NOMO-1 treated with dmso at 0.1 percent for 144 hours (cell line): Measurements from ENCODE around the gene CABLES2.
"Not testable (repeated sequence)": the region's sequence is repeated elsewhere in the genome, so short reads cannot be mapped to it uniquely, and the experiment has no call there.

Source experiments
- DNase-seq: peaks from one replicate; lab custom pipeline; 2025; ENCODE audit not compliant: unreplicated experiment; lab: John Stamatoyannopoulos, UW

The CABLES2 gene

DNA sequence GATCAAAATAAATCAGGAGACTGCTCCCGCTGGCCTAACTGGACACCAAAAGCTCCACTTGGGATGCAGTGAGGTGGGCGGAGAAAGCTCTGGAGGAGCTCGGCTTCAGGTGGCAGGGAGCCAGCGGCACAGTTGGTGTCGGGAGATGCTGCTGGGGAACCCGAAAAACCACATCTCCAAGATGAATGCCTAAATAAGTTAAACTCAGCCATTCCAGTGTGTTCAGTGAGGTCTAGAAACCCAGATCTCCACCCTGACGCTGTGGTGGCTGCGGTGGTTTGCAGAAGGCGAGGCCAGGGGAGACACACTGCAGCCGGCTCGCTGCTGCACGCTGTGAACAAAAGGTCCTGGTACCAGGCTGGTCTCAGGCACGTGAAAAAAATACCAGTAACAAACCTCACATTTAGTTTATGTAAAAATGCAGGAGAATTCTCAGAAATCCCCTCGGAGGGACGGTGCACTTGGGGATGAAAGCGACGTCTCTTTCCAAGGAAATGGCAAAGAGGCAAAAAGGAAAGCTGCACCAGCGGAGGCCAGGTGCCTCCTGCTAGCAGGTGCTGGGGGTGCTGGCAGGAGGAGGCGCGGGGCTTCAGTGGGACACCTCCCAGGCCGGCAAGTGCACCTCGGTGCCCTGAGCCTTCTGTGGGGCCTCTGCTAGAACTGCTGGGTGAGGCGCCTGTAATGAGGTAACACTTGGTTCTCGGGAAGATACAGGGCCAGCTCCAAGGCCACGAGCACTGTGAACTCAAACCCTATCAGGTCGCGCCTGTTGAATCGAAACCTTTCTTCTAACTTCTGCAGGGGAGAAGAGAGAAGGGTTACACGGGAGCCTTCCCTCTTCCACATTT, 16.5 kb downstream of the CABLES2 start:
- DNase-seq: no peak

DNA sequence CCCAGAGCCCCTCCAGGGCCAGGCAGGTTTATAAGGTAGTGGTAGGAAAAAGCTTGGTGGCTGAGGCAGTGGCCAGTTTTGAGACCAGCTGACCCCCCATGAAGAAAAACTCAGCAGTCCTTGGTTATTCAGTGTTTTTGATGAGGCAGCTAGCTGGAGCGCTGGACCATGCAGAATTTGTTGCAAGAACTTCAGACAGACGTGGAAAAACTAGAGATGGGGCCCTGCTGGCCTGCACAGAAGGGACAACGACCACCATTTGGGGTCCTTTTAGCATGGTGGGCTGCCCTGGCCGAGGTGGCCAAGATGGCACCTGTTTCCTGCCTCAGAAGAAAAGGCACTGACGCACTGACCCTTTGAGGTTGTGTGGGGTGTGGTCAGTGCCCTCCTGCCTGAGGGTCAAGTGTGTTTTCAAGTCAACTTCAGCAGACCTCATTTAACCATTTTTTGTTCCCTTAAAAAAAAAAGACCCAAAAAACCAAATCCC, 17.4 kb downstream of the CABLES2 start:
- no peak for DNase-seq

DNA sequence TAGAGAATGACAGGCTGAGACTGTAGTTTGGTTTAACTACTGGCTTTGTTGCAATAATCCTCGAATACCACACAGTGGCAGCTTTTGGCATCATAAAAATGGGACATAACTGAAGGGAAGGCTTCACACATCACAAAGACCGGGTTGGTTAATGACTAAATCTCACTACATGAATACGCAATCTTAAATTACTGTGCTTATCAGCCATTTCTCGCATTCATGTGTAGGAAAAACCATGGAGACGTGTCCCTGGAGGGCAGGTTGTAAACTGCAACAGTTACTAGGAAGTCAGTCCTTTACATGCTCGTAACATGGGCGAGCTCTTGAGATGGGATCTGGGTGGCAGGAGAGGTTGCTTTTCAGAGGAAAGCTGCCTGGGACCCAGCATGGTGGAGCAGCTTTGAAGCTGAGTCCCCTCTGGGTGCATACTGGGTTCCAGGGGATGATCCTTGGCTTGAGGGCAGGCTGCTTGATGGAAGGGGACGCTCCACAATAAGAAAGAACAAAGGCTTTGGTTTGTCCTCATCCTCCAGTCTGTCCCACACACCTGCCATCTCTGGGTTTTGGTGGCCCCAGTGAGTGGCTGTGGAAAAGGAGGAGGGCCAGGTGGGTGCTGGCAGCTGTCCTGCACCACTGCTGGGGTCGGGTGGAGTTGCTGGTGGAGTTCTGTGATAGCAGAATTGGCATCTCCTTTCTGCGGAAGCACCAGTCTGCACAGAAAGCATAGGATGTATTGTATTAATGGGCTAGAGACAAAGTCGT, 18.1 kb downstream of the CABLES2 start:
- DNase-seq: no peak

DNA sequence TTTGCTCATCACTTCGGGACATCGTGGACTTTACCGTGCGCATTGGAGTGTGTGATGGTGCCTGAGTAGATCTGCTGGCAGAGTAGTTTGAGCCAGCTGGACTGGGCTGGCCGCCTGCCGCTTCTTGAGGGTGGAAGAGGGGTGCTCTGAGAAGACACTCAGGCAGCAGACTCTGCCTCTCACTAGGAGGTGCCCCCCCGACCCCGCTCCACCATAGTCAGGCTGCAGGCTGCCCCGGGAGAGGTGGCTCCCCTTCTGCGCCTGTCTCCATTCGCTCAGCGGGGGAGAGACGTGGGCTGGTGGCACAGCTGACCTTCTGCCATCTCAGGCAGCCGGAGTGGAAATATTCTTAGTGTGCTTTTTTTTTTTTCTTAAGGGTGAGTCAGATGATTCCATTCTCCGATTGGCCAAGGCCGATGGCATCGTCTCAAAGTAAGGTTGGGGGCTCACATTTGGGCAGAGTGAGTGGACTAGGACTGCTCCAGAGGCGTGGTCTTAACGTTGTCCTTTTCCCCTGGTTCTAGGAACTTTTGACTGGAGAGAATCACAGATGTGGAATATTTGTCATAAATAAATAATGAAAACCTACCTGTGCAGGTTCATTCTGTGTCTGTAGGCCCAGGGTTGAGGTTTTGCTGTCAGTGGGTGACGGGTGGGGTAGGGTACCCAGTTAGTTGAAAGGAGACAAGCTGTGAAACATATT, 19.0 kb downstream of the CABLES2 start:
- DNase-seq: no peak

DNA sequence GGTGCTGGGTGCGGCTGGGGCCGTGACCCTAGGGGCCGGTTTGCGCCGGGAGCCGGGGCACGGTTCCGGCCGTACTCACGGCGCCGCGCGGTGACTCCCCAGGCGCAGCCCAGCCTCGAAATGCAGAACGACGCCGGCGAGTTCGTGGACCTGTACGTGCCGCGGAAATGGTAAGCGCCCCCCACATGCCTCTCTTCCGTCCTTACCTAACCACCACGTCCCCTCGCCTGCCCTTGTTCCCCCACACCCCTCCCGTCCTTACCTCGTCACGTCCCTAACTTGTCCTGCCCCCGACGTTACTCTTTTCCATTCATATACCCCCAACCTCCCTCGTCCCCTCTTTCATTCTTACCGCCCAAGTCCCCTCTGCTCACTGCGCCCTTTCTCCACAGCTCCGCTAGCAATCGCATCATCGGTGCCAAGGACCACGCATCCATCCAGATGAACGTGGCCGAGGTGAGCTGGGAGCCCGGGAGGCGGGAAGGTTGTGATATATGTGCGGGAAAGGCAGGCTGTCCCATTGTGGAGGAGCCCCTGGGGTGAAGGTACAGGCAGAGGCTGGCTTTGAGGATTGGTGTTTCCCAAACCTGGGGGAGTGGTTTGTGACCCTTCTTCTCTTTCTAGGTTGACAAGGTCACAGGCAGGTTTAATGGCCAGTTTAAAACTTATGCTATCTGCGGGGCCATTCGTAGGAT, 19.7 kb downstream of the CABLES2 start:
- DNase-seq: no peak

DNA sequence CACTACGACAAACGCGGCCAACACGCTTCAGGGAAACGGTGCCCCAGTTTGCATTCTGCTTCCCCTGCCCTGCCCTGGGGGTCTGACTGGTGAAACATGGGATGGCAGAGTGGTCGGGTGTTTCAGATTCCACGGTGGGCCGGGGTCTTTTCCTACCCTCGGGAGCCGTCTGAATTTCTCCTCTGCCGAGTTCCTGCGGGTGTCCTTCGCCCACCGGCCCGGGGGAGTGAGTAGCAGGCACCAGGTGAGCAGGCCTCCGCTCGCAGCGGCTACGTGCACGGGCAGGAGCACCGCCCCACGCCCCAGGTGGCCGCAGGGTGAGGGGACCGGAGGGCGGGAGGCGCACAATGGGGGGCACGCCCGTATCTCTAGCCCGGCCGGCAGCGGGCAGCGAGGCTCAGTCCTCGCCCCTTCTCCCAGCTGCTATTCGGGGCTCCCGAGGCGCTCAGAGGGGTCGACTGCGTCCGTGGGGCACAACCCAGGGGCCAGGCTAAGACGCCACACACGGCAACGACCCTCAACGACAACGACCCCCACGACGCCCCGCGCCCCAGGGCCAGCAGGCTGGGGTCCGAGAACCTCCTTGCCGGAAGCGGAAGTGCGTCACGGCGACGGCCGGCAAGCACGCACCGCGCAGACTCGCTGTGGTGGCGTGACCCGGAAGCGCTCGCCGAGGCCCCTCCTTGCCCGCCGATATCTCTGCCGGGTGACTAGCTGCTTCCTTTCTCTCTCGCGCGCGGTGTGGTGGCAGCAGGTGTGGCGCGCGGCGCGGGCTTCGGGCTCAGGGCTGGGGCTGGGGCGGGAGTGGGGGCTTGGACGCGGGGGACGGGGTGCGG, 20.5 kb downstream of the CABLES2 start, which contains the start of gene RPS21:
RPS21 (plus strand) TSS at position 721 of the 836 bp plus-strand sequence. CDS start 236 bp downstream, outside the sequence.
- DNase-seq: peak; percentile 87

DNA sequence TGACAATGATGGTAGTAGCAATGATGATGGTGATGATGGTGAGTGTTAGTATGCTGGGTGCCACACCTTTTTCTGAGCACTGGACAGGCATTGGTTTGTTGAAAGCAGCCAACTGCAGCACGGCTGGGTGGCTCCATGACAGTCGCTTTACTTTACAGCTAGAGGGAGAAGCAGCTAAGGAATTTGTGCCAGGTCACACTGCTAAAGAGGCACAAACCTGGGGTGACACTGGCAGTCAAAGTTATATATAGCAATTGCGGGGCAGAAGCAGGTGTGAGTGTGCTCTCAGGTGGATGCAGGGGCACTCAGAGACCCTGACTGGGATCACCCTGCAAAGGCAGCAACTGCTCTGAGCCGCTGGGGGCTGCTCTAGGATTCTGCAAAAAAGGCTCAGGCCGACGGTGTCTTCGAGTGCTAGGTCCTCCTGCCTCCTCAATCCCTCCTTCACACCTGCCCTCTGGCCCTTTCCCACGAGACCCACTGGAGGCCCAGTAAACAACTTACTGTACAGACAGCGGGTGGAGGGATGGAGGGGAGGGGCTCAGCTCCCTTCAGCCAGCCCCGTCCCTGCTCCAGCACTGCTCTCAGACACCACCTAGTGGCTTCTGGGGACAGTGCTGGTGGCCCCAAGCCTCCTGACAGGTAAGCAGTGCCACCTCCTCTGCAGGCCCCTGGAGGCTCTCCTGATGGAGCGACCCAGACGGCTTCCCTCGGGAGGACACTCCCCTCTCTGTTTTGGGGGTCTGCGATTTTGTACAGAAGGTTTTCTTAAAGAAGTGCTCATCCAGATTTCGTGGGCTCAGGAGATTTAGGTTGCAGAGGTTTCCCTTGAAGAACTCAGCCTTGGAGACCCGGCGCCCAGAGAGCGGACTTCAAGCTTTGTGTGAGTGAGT, 24.5 kb downstream of the CABLES2 start:
- DNase-seq: peak; percentile 6

DNA sequence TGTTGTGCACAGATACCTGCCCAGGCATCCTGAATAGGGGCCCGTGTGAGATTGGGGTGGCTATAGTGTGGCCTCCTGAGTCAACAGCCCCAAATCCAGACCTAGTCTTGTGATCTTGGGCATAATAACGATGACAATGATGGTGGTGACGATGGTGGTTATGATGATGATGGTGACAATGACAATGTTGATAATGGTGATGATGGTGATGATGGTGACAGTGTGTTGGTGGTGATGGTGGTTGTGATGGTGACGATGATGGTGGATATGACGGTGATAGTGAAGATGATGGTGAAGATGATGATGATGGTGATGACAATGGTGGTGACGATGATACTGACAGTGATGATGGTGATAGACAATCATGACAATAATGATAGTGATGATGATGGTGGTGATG, 25.2 kb downstream of the CABLES2 start:
- DNase-seq: no peak

DNA sequence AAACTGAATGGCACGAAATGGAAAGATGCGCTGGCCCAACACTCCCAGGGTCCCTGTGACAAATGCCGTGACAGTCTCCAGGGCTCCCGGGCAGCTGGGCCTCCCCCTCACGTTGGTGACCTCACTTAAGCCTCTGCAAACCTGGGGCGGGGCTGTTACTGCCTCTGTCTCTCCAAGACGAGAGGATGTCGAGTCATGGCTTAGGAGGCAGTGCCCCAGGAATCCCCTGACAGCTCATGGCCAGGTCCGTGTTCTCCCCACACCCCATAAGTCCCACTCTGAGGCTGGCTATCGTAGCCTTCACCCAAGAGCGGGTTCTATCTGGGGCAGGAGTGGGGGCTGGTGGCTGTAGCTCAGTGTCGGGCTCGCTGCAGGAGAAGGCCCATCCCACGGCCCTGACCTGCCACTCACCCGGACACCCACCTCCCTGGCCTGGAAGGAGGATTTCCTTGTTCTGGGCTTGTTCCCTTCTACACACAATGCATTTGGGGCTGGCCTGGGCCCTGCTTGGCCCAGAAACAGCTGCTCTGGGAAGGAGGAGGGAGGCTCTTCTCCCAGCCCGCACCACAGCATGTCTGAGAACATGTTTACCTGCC, 25.8 kb downstream of the CABLES2 start:
- no peak for DNase-seq

DNA sequence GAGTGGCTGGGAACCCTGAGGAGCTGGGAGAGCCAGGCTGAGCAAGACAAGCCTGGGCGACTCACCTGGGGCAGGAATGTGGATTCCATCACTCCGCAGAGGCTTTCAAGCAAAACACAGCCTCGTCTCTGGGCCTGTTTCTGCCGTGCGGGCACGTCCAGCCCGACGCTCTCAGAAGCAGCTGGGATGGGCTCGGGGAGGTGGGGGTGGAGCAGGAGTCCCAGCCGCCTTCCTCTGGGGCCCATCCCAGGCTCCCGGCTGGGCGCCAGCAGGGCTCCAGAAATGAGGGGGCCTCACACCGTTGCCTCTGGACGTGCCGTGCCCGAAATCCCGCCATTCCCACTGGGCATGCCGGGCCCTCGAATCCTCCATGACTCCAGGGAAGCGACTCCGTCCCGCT, 28.9 kb downstream of the CABLES2 start:
- DNase-seq: no peak

DNA sequence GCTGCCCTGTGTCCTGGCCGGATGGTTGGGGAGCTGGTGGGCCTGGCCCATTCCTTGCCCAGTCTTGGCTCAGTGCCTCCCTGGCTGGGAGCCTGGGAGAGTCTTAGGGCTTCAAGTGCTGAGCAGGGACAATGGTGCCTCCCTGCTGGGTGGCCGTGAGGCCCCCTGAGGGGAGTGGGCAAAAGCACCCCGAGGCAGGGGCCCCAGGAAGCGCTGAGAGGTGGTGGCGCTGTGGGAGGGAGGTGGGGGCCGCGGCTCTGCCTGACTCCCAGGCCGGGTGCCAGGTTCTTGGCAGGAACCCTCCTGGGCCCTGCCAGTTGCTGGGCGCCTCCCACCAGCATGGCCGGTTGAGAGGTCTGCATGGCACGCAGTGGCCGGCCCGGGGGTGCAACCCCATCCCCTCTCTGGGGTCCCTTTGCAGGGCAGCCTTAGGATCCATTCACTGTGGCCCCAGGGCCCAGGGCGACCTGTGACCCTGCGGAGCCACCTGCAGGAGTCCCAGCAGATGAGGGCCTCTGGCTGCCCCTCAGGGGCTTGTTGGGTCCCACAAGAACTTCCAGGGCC, 29.4 kb downstream of the CABLES2 start:
- DNase-seq: no peak

DNA sequence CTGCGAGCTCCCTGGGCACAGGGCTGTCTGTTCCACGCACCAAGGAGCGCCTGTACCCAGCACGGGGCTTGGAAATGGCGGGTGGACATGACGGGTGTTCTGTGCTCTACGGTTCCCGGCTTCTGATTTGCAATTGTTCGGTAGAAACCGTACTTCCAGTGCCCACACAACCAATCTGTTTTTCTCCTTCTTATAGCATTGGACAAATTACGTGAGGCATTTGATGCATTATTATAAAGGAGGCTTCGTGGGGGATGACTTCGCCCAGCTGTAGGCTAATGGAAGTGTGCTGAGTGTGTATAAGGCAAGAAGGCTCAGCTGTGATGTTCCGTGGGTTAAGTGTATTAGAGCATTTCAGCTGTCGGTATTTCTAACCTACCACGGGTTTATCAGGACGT, 30.0 kb downstream of the CABLES2 start:
- no peak for DNase-seq

DNA sequence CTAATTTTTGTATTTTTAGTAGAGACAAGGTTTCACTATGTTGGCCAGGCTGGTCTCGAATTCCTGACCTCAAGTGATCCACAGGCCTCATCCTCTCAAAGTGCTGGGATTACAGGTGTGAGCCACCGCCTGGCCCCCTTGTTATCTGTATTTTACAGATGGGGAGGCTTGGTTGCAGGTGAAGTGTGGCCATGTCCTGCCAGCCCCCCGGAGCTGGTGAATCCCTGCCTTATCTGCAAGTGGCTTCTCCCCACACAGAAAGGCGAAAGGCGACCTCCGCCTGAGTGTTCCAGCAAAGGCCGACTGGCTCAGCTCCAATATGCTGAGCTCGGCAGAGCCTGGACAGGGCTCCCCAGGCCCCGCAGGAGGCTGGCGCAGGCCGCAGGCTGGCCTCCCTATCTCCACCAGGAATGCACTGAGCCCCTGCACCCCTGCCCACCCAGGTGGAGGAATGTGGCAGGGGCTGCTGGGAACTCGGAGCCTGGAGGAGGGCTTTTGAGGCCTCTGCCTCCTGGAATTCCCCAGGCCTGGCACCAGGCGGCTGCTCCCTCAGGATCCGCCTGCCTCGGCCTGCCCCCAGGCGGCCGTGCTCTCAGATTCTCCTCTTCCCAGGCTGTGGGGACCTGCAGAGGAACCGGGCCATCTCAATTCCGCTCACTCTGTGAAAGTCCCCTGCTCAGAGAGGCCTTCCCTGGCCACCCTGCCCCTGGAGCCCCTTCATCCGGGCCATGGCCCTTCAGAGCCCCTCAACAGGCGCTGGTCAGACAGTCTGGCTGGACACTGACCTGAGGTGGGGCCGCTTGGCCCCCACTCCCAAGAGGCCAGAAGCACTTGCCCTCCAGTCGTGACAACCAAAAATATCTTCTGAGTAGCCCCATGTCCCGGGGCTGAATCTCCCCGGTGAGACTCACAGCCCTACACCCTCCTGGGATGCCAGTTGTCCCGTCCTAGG, 30.7 kb downstream of the CABLES2 start:
- no peak for DNase-seq

DNA sequence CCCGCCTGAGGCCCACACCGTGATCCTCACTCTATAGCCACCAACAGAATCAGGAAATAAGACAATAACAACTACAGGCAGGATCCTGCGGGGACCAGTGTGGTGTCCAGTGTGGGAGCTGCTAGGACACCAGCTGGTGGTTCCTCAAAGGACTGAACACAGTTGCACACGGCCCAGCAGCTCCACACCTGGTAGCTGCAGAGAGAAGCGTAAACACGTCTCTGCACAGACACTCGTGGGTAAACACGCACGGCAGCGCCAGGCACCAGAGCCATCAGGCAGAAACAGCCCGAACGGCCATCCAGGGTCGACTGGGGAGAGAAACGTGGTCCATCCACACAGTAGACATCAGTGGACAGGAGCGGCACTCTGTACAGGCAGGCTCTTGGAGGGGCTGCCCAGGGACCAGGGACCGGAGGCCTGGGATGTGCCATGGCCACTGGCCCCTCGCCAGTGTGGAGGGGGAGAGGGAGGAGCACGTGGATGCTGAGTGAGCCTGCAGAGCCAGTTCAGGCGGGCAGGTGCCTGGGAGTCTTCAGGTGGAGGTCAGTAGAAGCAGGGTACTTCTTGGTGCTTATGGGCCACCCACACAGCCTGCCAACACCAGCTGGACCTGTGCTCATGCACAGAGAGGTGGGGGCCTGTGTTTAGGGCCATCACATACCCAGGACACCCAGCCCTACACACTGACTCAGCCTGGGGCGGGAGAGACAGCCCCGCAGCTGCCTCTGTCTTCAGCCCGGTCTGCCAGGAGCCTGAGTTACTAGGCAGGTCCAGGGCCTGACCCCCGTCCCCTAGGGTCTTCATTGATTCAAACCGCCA, 32.5 kb downstream of the CABLES2 start:
- DNase-seq: no peak

DNA sequence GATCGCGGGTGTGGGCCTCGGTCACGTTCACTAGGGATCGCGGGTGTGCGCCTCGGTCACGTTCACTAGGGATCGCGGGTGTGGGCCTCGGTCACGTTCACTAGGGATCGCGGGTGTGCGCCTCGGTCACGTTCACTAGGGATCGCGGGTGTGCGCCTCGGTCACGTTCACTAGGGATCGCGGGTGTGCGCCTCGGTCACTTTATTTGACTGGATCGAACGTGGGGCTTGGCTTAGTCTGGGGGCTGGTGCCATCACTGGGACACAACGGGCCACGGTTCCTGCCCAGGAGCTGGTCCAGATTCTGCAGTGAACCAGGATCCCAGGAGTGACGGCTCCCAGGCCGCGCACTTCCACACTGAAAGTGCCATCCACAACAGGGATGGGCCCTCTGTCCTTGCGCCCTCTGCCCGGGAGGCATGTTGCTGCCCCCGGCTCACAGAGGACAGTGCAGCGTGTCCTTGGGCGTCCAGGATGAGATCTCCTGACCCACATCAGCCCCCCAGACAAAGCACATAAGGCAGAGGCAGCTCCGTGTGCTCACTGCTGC, 33.4 kb downstream of the CABLES2 start:
- not testable (repeated sequence) for DNase-seq
